Neural cell (in vitro differentiated cells): ENCODE measurements around the gene NCOA7. TPM values are rescaled to one million over a fixed set of nuclear protein-coding genes. Genes with fewer than 3 reads are reported as not detected.

ENCODE experiments used
- H2AFZ ChIP-seq: fragments of 200-600, 300-800 bp; sonication (generic), shearing (Covaris generic); 2 replicates; pipeline ENCODE4 v1.6.0; 2014; ENCODE audit warnings: low read depth, mild to moderate bottlenecking, antibody characterized with exemption, low read length, moderate library complexity
- H3F3A ChIP-seq: fragments of 200-600 bp; shearing (Covaris generic); 2 replicates; pipeline ENCODE4 v1.6.1; 2016; ENCODE audit warnings: mild to moderate bottlenecking, moderate library complexity, mixed read lengths, antibody characterized with exemption, low read length; ENCODE audit not compliant: insufficient read depth, poor library complexity, severe bottlenecking
- H3K27ac ChIP-seq: fragments of 200-600, 300-800 bp; sonication (generic), shearing (Covaris generic); 2 replicates; pipeline ENCODE4 v1.5.1; 2014; ENCODE audit warnings: mild to moderate bottlenecking, low read length, moderate library complexity
- H3K27me3 ChIP-seq: fragments of 300-800, 200-600 bp; sonication (generic), shearing (Covaris generic); 2 replicates; pipeline ENCODE4 v1.6.0; 2014; ENCODE audit warnings: mild to moderate bottlenecking, low read depth, low read length, moderate library complexity; ENCODE audit not compliant: insufficient read depth
- H3K36me3 ChIP-seq: fragments of 300-800, 200-600 bp; sonication (generic), shearing (Covaris generic); 2 replicates; pipeline ENCODE4 v1.5.1; 2014; ENCODE audit warnings: mild to moderate bottlenecking, antibody characterized with exemption, low read length, moderate library complexity; ENCODE audit not compliant: insufficient read depth
- H3K4me2 ChIP-seq: fragments of 300-800, 200-600 bp; sonication (generic), shearing (Covaris generic); 2 replicates; pipeline ENCODE4 v1.6.0; 2014; ENCODE audit warnings: mild to moderate bottlenecking, low read length
- H3K4me3 ChIP-seq: fragments of 300-800, 200-600 bp; sonication (generic), shearing (Covaris generic); 2 replicates; pipeline ENCODE4 v1.5.1; 2014; ENCODE audit warnings: mild to moderate bottlenecking, low read length, moderate library complexity
- H3K79me2 ChIP-seq: fragments of 200-600 bp; shearing (Covaris generic); replicated peaks from 2 replicates; pipeline ENCODE4 v1.6.0; 2014; ENCODE audit warnings: mild to moderate bottlenecking, low read length, moderate library complexity; ENCODE audit not compliant: insufficient read depth
- H3K9ac ChIP-seq: fragments of 300-800, 200-600 bp; sonication (generic), shearing (Covaris generic); 2 replicates; pipeline ENCODE4 v1.6.1; 2016; ENCODE audit warnings: mild to moderate bottlenecking, low read length, mixed read lengths
- H3K9me2 ChIP-seq: fragments of 200-600 bp; shearing (Covaris generic); 2 replicates; pipeline ENCODE4 v1.6.1; 2016; ENCODE audit warnings: mild to moderate bottlenecking, low read length, mixed read lengths; ENCODE audit not compliant: insufficient read depth
- H3K9me3 ChIP-seq: fragments of 200-600, 300-800 bp; sonication (generic), shearing (Covaris generic); 2 replicates; pipeline ENCODE4 v1.6.1; 2016; ENCODE audit warnings: mild to moderate bottlenecking, mixed run types, low read length, moderate library complexity, mixed read lengths
- H4K20me1 ChIP-seq: fragments of 200-600 bp; shearing (Covaris generic); 2 replicates; pipeline ENCODE4 v1.6.1; 2016; ENCODE audit warnings: mild to moderate bottlenecking, mixed run types; ENCODE audit not compliant: insufficient read depth
- EP300 ChIP-seq: fragments of 450-650 bp; conservative IDR thresholded peaks from 2 replicates; pipeline ENCODE4 v1.6.1; 2014; ENCODE audit warnings: antibody characterized with exemption, mild to moderate bottlenecking, moderate library complexity; ENCODE audit not compliant: poor library complexity, severe bottlenecking
- EZH2 ChIP-seq: fragments of 200-600, 300-800 bp; shearing (Covaris generic), sonication (generic); IDR thresholded peaks from 2 replicates; pipeline ENCODE4 v1.6.1; 2014; ENCODE audit warnings: antibody characterized with exemption, low read length, borderline replicate concordance, mild to moderate bottlenecking; ENCODE audit not compliant: insufficient read depth, poor library complexity, severe bottlenecking
- MXI1 ChIP-seq: fragments of 450-650 bp; conservative IDR thresholded peaks from 2 replicates; pipeline ENCODE4 v1.6.1; 2014; ENCODE audit warnings: antibody characterized with exemption, mild to moderate bottlenecking; ENCODE audit not compliant: poor library complexity, severe bottlenecking
- POLR2AphosphoS5 ChIP-seq: IDR thresholded peaks from 2 replicates; pipeline ENCODE4 v1.6.1; 2012
- RAD21 ChIP-seq: fragments of 450-650 bp; conservative IDR thresholded peaks from 2 replicates; pipeline ENCODE4 v1.6.1; 2014; ENCODE audit warnings: antibody characterized with exemption, mild to moderate bottlenecking, moderate library complexity
- SMC3 ChIP-seq: fragments of 450-650 bp; conservative IDR thresholded peaks from 2 replicates; pipeline ENCODE4 v1.6.1; 2014; ENCODE audit warnings: antibody characterized with exemption, mild to moderate bottlenecking, moderate library complexity; ENCODE audit not compliant: poor library complexity
- TAF1 ChIP-seq: IDR thresholded peaks from 2 replicates; pipeline ENCODE4 v1.6.1; 2012; ENCODE audit warnings: low read depth
- polyA plus RNA-seq: library from polyadenylated mRNA; depleted of rRNA; stranded (reverse); fragments of >200 nt; gene quantifications from 2 replicates; pipeline ENCODE4 v1.2.3, GENCODE V29; 2014
- TF ChIP-seq, protein P1 (sequence below): IDR thresholded peaks from 2 replicates; pipeline ENCODE4 v1.6.1; 2012; ENCODE audit warnings: borderline replicate concordance
- TF ChIP-seq, protein P2 (sequence below): fragments of 450-650 bp; IDR thresholded peaks from 2 replicates; pipeline ENCODE4 v1.5.1; 2014; ENCODE audit warnings: antibody characterized with exemption, mild to moderate bottlenecking, moderate library complexity; ENCODE audit not compliant: poor library complexity, severe bottlenecking

Gene NCOA7
- polyA plus RNA-seq, 1 donor from 2014 or later: 17.1 TPM

DNA sequence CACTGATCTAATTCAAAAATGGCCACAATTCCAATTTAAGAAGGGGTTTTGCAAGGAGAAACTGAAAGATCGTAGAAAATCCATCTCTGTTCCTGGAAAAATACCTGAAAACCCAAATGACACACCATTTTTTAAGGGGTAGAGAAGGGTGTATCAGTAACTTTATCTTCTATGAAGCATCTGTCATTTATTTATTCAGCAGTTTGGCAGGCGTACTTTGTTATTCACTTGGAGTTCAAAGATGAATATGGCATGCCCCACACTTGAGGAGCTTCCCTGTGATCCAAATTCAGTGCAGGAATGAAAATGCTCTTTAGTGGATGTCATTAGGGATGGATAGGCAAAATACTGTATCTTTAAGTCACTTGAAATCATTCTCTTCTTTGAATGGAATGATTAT lies 173.1 kb downstream of the NCOA7 start:
- Histone ChIP-seq H3K4me3 (no peak overlapping the region), H3K9me2 (no peaks in the 10 kb centered on the region), H3K9ac (no peak overlapping the region), H3K27ac (no peak overlapping the region), H3K27me3 (no peaks in the 10 kb centered on the region), H3K36me3 (no peaks in the 10 kb centered on the region), H2AFZ (no peak overlapping the region), H3K4me2 (no peak overlapping the region), H4K20me1 (no peaks in the 10 kb centered on the region), H3K9me3 (no peaks in the 10 kb centered on the region), H3F3A (no peaks in the 10 kb centered on the region), H3K79me2 (peaks cover 10% of the 10 kb centered on the region)
- no peak for TF ChIP-seq RAD21
- TF ChIP-seq, protein P1, sequence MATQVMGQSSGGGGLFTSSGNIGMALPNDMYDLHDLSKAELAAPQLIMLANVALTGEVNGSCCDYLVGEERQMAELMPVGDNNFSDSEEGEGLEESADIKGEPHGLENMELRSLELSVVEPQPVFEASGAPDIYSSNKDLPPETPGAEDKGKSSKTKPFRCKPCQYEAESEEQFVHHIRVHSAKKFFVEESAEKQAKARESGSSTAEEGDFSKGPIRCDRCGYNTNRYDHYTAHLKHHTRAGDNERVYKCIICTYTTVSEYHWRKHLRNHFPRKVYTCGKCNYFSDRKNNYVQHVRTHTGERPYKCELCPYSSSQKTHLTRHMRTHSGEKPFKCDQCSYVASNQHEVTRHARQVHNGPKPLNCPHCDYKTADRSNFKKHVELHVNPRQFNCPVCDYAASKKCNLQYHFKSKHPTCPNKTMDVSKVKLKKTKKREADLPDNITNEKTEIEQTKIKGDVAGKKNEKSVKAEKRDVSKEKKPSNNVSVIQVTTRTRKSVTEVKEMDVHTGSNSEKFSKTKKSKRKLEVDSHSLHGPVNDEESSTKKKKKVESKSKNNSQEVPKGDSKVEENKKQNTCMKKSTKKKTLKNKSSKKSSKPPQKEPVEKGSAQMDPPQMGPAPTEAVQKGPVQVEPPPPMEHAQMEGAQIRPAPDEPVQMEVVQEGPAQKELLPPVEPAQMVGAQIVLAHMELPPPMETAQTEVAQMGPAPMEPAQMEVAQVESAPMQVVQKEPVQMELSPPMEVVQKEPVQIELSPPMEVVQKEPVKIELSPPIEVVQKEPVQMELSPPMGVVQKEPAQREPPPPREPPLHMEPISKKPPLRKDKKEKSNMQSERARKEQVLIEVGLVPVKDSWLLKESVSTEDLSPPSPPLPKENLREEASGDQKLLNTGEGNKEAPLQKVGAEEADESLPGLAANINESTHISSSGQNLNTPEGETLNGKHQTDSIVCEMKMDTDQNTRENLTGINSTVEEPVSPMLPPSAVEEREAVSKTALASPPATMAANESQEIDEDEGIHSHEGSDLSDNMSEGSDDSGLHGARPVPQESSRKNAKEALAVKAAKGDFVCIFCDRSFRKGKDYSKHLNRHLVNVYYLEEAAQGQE: no peak

DNA sequence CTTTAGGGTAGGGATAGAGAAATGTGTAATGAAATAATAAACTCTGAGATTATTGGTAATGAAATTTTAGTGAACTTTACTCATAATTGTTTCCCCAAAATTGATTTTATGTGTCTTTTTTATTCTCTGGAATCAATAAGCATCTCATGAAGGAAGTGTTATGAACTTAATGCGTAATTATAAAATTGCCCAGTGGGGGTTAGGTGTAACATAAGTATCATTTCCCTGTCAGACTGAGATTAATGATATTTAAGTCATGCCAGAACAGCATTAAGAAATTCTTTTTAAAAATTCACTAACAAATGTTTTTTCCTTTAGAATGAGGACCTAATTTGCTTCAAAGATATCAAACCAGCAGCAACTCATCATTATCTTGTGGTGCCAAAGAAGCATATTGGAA lies 175.8 kb downstream of the NCOA7 start:
- Histone ChIP-seq H2AFZ (no peak overlapping the region), H3K9me2 (no peaks in the 10 kb centered on the region), H3K79me2 (peaks cover 5% of the 10 kb centered on the region), H3K4me2 (no peak overlapping the region), H4K20me1 (no peaks in the 10 kb centered on the region), H3K4me3 (no peak overlapping the region), H3F3A (no peaks in the 10 kb centered on the region), H3K27ac (no peak overlapping the region), H3K36me3 (no peaks in the 10 kb centered on the region), H3K9ac (no peak overlapping the region), H3K9me3 (no peaks in the 10 kb centered on the region), H3K27me3 (no peaks in the 10 kb centered on the region)
- TF ChIP-seq RAD21 (no peak), MXI1 (no peak), SMC3 (no peak), TAF1 (no peak), POLR2AphosphoS5 (no peak), EP300 (no peak), EZH2 (no peak)
- TF ChIP-seq, protein P2, sequence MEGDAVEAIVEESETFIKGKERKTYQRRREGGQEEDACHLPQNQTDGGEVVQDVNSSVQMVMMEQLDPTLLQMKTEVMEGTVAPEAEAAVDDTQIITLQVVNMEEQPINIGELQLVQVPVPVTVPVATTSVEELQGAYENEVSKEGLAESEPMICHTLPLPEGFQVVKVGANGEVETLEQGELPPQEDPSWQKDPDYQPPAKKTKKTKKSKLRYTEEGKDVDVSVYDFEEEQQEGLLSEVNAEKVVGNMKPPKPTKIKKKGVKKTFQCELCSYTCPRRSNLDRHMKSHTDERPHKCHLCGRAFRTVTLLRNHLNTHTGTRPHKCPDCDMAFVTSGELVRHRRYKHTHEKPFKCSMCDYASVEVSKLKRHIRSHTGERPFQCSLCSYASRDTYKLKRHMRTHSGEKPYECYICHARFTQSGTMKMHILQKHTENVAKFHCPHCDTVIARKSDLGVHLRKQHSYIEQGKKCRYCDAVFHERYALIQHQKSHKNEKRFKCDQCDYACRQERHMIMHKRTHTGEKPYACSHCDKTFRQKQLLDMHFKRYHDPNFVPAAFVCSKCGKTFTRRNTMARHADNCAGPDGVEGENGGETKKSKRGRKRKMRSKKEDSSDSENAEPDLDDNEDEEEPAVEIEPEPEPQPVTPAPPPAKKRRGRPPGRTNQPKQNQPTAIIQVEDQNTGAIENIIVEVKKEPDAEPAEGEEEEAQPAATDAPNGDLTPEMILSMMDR: no peak
- TF ChIP-seq, protein P1: no peak
